MM.1S (cell line): ENCODE results near the gene COL20A1.

Experiments used
- DNase-seq: peaks from one replicate; pipeline ENCODE4 v3.0.0-alpha.2; 2015
- H2AFZ ChIP-seq: fragments of 300-600 bp; sonication (generic); 2 replicates; pipeline ENCODE4 v1.6.0; 2016; ENCODE audit warnings: antibody characterized with exemption, low read length
- H3F3A ChIP-seq: fragments of 300-600 bp; sonication (generic); 2 replicates; pipeline ENCODE4 v1.6.1; 2016; ENCODE audit warnings: mild to moderate bottlenecking, antibody characterized with exemption, low read length, moderate library complexity, mixed read lengths; ENCODE audit not compliant: insufficient read depth
- H3K27ac ChIP-seq: fragments of 300-600 bp; sonication (generic); 2 replicates; pipeline ENCODE4 v1.5.1; 2016; ENCODE audit warnings: mild to moderate bottlenecking, low read length
- H3K27me3 ChIP-seq: fragments of 300-600 bp; sonication (generic); replicated peaks from 2 replicates; pipeline ENCODE4 v1.6.0; 2016; ENCODE audit warnings: low read length; ENCODE audit not compliant: insufficient read depth
- H3K36me3 ChIP-seq: fragments of 300-600 bp; sonication (generic); replicated peaks from 2 replicates; pipeline ENCODE4 v1.6.1; 2016; ENCODE audit warnings: mild to moderate bottlenecking, low read length, mixed read lengths; ENCODE audit not compliant: insufficient read depth
- H3K4me1 ChIP-seq: fragments of 300-600 bp; sonication (generic); 2 replicates; pipeline ENCODE4 v1.6.1; 2016; ENCODE audit warnings: low read length, mixed read lengths
- H3K4me2 ChIP-seq: fragments of 300-600 bp; sonication (generic); 2 replicates; pipeline ENCODE4 v1.6.0; 2016; ENCODE audit warnings: low read depth, low read length
- H3K4me3 ChIP-seq: fragments of 300-600 bp; sonication (generic); 2 replicates; pipeline ENCODE4 v1.5.1; 2016; ENCODE audit warnings: low read length, mixed read lengths
- H3K79me2 ChIP-seq: fragments of 300-600 bp; sonication (generic); 2 replicates; pipeline ENCODE4 v1.6.1; 2016; ENCODE audit warnings: mixed run types, low read length, mixed read lengths
- H3K9ac ChIP-seq: fragments of 300-600 bp; sonication (generic); 2 replicates; pipeline ENCODE4 v1.6.1; 2016; ENCODE audit warnings: low read length, mixed read lengths
- H3K9me2 ChIP-seq: fragments of 300-600 bp; sonication (generic); replicated peaks from 2 replicates; pipeline ENCODE4 v1.6.1; 2016; ENCODE audit warnings: mild to moderate bottlenecking, low read length, mixed read lengths; ENCODE audit not compliant: insufficient read depth
- H3K9me3 ChIP-seq: fragments of 300-600 bp; sonication (generic); replicated peaks from 2 replicates; pipeline ENCODE4 v1.6.1; 2016; ENCODE audit warnings: mild to moderate bottlenecking, low read length, mixed read lengths; ENCODE audit not compliant: insufficient read depth
- H4K20me1 ChIP-seq: fragments of 300-600 bp; sonication (generic); 2 replicates; pipeline ENCODE4 v1.6.1; 2016; ENCODE audit warnings: mild to moderate bottlenecking, low read length, moderate library complexity, mixed read lengths; ENCODE audit not compliant: insufficient read depth
- EZH2 ChIP-seq: fragments of 300-600 bp; sonication (generic); optimal IDR thresholded peaks from 2 replicates; pipeline ENCODE3; 2017; ENCODE audit warnings: low read depth, mild to moderate bottlenecking, antibody characterized with exemption, low read length, mixed read lengths
- EZH2phosphoT487 ChIP-seq: fragments of 300-600 bp; sonication (generic); IDR thresholded peaks from 2 replicates; pipeline ENCODE4 v1.6.1; 2018; ENCODE audit warnings: antibody characterized with exemption, low read length
- TF ChIP-seq, protein P1 (sequence below): fragments of 300-600 bp; sonication (generic); IDR thresholded peaks from 2 replicates; pipeline ENCODE4 v1.5.1; 2016; ENCODE audit warnings: antibody characterized with exemption, low read length, mixed read lengths

Gene COL20A1

GRCh38 chr20:63277466-63278272 lies 15.3 kb upstream of the COL20A1 start:
- no peak overlapping the region for H3K9ac ChIP-seq
- no peaks in the 10 kb centered on the region for H3K36me3 ChIP-seq
- peaks cover 4% of the 10 kb centered on the region; the same call in 1 of the 2 replicates for H4K20me1 ChIP-seq
- H3K4me1 ChIP-seq, result 0 out of 2 replicates have a peak, but pooled peaks cover 6% of the 10 kb centered on the region
- peaks cover 49% of the 10 kb centered on the region for H3K79me2 ChIP-seq
- H3K4me2 ChIP-seq, result no peak overlapping the region
- TF ChIP-seq, protein P1, sequence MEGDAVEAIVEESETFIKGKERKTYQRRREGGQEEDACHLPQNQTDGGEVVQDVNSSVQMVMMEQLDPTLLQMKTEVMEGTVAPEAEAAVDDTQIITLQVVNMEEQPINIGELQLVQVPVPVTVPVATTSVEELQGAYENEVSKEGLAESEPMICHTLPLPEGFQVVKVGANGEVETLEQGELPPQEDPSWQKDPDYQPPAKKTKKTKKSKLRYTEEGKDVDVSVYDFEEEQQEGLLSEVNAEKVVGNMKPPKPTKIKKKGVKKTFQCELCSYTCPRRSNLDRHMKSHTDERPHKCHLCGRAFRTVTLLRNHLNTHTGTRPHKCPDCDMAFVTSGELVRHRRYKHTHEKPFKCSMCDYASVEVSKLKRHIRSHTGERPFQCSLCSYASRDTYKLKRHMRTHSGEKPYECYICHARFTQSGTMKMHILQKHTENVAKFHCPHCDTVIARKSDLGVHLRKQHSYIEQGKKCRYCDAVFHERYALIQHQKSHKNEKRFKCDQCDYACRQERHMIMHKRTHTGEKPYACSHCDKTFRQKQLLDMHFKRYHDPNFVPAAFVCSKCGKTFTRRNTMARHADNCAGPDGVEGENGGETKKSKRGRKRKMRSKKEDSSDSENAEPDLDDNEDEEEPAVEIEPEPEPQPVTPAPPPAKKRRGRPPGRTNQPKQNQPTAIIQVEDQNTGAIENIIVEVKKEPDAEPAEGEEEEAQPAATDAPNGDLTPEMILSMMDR, result no peak
- TF ChIP-seq EZH2phosphoT487 (no peak), EZH2 (no peak)
- no peak for DNase-seq
- no peak overlapping the region for H3K4me3 ChIP-seq
- H3K9me2 ChIP-seq, result no peaks in the 10 kb centered on the region
- no peaks in the 10 kb centered on the region for H3K9me3 ChIP-seq
- no peaks in the 10 kb centered on the region for H3K27me3 ChIP-seq
- no peaks in the 10 kb centered on the region for H3F3A ChIP-seq
- no peak overlapping the region for H3K27ac ChIP-seq
- H2AFZ ChIP-seq, result no peak overlapping the region

GRCh38 chr20:63278661-63279060 lies 14.3 kb upstream of the COL20A1 start:
- H3K4me2 ChIP-seq, result no peak overlapping the region
- H3K9ac ChIP-seq, result no peak overlapping the region
- no peak overlapping the region for H3K4me3 ChIP-seq
- H2AFZ ChIP-seq, result no peak overlapping the region
- no peak for DNase-seq
- H3K9me3 ChIP-seq, result no peaks in the 10 kb centered on the region
- no peaks in the 10 kb centered on the region for H3K36me3 ChIP-seq
- no peaks in the 10 kb centered on the region for H3K9me2 ChIP-seq
- peaks cover 40% of the 10 kb centered on the region for H3K79me2 ChIP-seq
- H3K27me3 ChIP-seq, result no peaks in the 10 kb centered on the region
- peaks cover 4% of the 10 kb centered on the region; the same call in 1 of the 2 replicates for H4K20me1 ChIP-seq
- TF ChIP-seq EZH2 (no peak), EZH2phosphoT487 (no peak)
- TF ChIP-seq, protein P1, result no peak
- H3K4me1 ChIP-seq, result 0 out of 2 replicates have a peak, but pooled peaks cover 3% of the 10 kb centered on the region
- no peak overlapping the region for H3K27ac ChIP-seq
- H3F3A ChIP-seq, result no peaks in the 10 kb centered on the region

GRCh38 chr20:63279931-63280330 lies 13.1 kb upstream of the COL20A1 start:
- H3K4me2 ChIP-seq, result no peak overlapping the region
- H3K79me2 ChIP-seq, result peaks cover 28% of the 10 kb centered on the region
- TF ChIP-seq, protein P1, result no peak
- no peaks in the 10 kb centered on the region for H3K9me3 ChIP-seq
- no peaks in the 10 kb centered on the region for H3F3A ChIP-seq
- DNase-seq, result no peak
- H3K27ac ChIP-seq, result no peak overlapping the region
- H3K9me2 ChIP-seq, result no peaks in the 10 kb centered on the region
- no peak overlapping the region for H2AFZ ChIP-seq
- no peaks in the 10 kb centered on the region for H4K20me1 ChIP-seq
- H3K9ac ChIP-seq, result no peak overlapping the region
- no peaks in the 10 kb centered on the region for H3K36me3 ChIP-seq
- H3K4me1 ChIP-seq, result no peaks in the 10 kb centered on the region
- H3K27me3 ChIP-seq, result no peaks in the 10 kb centered on the region
- H3K4me3 ChIP-seq, result no peak overlapping the region
